ENCODE data around the gene MRPL36. TPM values are rescaled to one million over a fixed set of nuclear protein-coding genes. Genes with fewer than 3 reads are reported as not detected.

MRPL36 gene
- total and polyA plus RNA-seq, 2 donors (not counting 1 experiment from before 2014, with no cell fraction given), result 47.9 to 54.8 TPM

GRCh38 chr5:1784197-1785050, 15.2 kb downstream of the MRPL36 start:
- H3K27me3 ChIP-seq (ENCODE audit: control insufficient read depth, insufficient read depth, low read length), result no peaks in the 10 kb centered on the region
- no peak overlapping the region for H3K4me2 ChIP-seq (ENCODE audit: extremely low read depth, insufficient read depth, low read length)
- H3K9me3 ChIP-seq (ENCODE audit: control insufficient read depth, insufficient read depth, low read depth, low read length), result no peaks in the 10 kb centered on the region
- no peak for TF ChIP-seq EZH2 (IDR thresholded peaks at IDR 0.05; ENCODE audit: low read length, missing control alignments)
- TF ChIP-seq, protein P1, sequence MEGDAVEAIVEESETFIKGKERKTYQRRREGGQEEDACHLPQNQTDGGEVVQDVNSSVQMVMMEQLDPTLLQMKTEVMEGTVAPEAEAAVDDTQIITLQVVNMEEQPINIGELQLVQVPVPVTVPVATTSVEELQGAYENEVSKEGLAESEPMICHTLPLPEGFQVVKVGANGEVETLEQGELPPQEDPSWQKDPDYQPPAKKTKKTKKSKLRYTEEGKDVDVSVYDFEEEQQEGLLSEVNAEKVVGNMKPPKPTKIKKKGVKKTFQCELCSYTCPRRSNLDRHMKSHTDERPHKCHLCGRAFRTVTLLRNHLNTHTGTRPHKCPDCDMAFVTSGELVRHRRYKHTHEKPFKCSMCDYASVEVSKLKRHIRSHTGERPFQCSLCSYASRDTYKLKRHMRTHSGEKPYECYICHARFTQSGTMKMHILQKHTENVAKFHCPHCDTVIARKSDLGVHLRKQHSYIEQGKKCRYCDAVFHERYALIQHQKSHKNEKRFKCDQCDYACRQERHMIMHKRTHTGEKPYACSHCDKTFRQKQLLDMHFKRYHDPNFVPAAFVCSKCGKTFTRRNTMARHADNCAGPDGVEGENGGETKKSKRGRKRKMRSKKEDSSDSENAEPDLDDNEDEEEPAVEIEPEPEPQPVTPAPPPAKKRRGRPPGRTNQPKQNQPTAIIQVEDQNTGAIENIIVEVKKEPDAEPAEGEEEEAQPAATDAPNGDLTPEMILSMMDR (conservative IDR thresholded peaks at IDR 0.05 in 1 of 2, IDR thresholded peaks at IDR 0.05 in 1 of 2; ENCODE audit: low read depth in 1 of 2, low read length in 2 of 2), result no peak
- no peaks in the 10 kb centered on the region for H3K36me3 ChIP-seq (ENCODE audit: control insufficient read depth, insufficient read depth, low read length)
- no peak overlapping the region for H3K9ac ChIP-seq (ENCODE audit: insufficient read depth, low read length)
- no peaks in the 10 kb centered on the region for H3K4me1 ChIP-seq (ENCODE audit: control insufficient read depth, extremely low read depth, insufficient read depth, low read length)
- no peak overlapping the region for H3K27ac ChIP-seq (ENCODE audit: insufficient read depth, low read length)
- H4K20me1 ChIP-seq (ENCODE audit: control insufficient read depth, extremely low read depth, insufficient read depth, low read length), result no peaks in the 10 kb centered on the region
- H3K4me3 ChIP-seq (replicated peaks in 1 of 4; ENCODE audit: control extremely low read depth in 1 of 4, insufficient read depth in 1 of 4, low read depth in 3 of 4, low read length in 4 of 4), result no peak overlapping the region
- DNase-seq (ENCODE audit: low read depth in 2 of 2), result no peak
- no peak overlapping the region for H2AFZ ChIP-seq (ENCODE audit: low read length)
- no peaks in the 10 kb centered on the region for H3K79me2 ChIP-seq (ENCODE audit: control insufficient read depth, insufficient read depth, low read length)

GRCh38 chr5:1783216-1783554, 16.5 kb downstream of the MRPL36 start:
- H3K27ac ChIP-seq (ENCODE audit: insufficient read depth, low read length), result no peak overlapping the region
- H3K9ac ChIP-seq (ENCODE audit: insufficient read depth, low read length), result no peak overlapping the region
- no peaks in the 10 kb centered on the region for H3K4me1 ChIP-seq (ENCODE audit: control insufficient read depth, extremely low read depth, insufficient read depth, low read length)
- no peak overlapping the region for H3K4me3 ChIP-seq (replicated peaks in 1 of 4; ENCODE audit: control extremely low read depth in 1 of 4, insufficient read depth in 1 of 4, low read depth in 3 of 4, low read length in 4 of 4)
- no peak overlapping the region for H3K4me2 ChIP-seq (ENCODE audit: extremely low read depth, insufficient read depth, low read length)
- TF ChIP-seq EZH2 (IDR thresholded peaks at IDR 0.05; ENCODE audit: low read length, missing control alignments), result no peak
- TF ChIP-seq, protein P1 (conservative IDR thresholded peaks at IDR 0.05 in 1 of 2, IDR thresholded peaks at IDR 0.05 in 1 of 2; ENCODE audit: low read depth in 1 of 2, low read length in 2 of 2), result no peak
- no peaks in the 10 kb centered on the region for H3K9me3 ChIP-seq (ENCODE audit: control insufficient read depth, insufficient read depth, low read depth, low read length)
- H2AFZ ChIP-seq (ENCODE audit: low read length), result no peak overlapping the region
- H3K27me3 ChIP-seq (ENCODE audit: control insufficient read depth, insufficient read depth, low read length), result no peaks in the 10 kb centered on the region
- no peaks in the 10 kb centered on the region for H3K36me3 ChIP-seq (ENCODE audit: control insufficient read depth, insufficient read depth, low read length)
- no peaks in the 10 kb centered on the region for H3K79me2 ChIP-seq (ENCODE audit: control insufficient read depth, insufficient read depth, low read length)
- DNase-seq (ENCODE audit: low read depth in 2 of 2), result peak in 1 of 2 donors; percentile 36
- no peaks in the 10 kb centered on the region for H4K20me1 ChIP-seq (ENCODE audit: control insufficient read depth, extremely low read depth, insufficient read depth, low read length)

- Histone ChIP-seq H3K36me3 (ENCODE audit: control insufficient read depth, insufficient read depth, low read length) (no peaks in the 10 kb centered on the region), H3K4me2 (ENCODE audit: extremely low read depth, insufficient read depth, low read length) (no peak overlapping the region), H2AFZ (ENCODE audit: low read length) (no peak overlapping the region), H3K79me2 (ENCODE audit: control insufficient read depth, insufficient read depth, low read length) (no peaks in the 10 kb centered on the region), H3K9me3 (ENCODE audit: control insufficient read depth, insufficient read depth, low read depth, low read length) (no peaks in the 10 kb centered on the region), H3K27me3 (ENCODE audit: control insufficient read depth, insufficient read depth, low read length) (no peaks in the 10 kb centered on the region), H3K4me3 (replicated peaks in 1 of 4; ENCODE audit: control extremely low read depth in 1 of 4, insufficient read depth in 1 of 4, low read depth in 3 of 4, low read length in 4 of 4) (no peak overlapping the region), H4K20me1 (ENCODE audit: control insufficient read depth, extremely low read depth, insufficient read depth, low read length) (no peaks in the 10 kb centered on the region), H3K27ac (ENCODE audit: insufficient read depth, low read length) (no peak overlapping the region), H3K9ac (ENCODE audit: insufficient read depth, low read length) (no peak overlapping the region), H3K4me1 (ENCODE audit: control insufficient read depth, extremely low read depth, insufficient read depth, low read length) (no peaks in the 10 kb centered on the region)
- DNase-seq (ENCODE audit: low read depth in 2 of 2), result no peak
- TF ChIP-seq, protein P1 (conservative IDR thresholded peaks at IDR 0.05 in 1 of 2, IDR thresholded peaks at IDR 0.05 in 1 of 2; ENCODE audit: low read depth in 1 of 2, low read length in 2 of 2), result no peak
- TF ChIP-seq EZH2 (IDR thresholded peaks at IDR 0.05; ENCODE audit: low read length, missing control alignments), result no peak
Observed at GRCh38 chr5:1782385-1783215, 17.0 kb downstream of the MRPL36 start.
